SK-N-SH treated with all-trans-retinoic acid at 6 μM for 48 hours (cell line): Measurements from ENCODE around the gene HTT.

Source experiments
- ATAC-seq: fragments of 200-7000 bp; cut with Tn5 transposase; 3 replicates; pipeline ENCODE4 v1.9.1; 2020; ENCODE audit warnings: mild to moderate bottlenecking, moderate library complexity
- ARNTL ChIP-seq: fragments of 450-650 bp; formaldehyde crosslinking; IDR thresholded peaks from 2 replicates; pipeline ENCODE4 v1.5.0; 2020; ENCODE audit warnings: low read depth, mild to moderate bottlenecking, moderate library complexity, borderline replicate concordance
- BACH2 ChIP-seq: fragments of 250-450 bp; sonication (Bioruptor Pico); IDR thresholded peaks from 2 replicates; pipeline ENCODE4 v1.9.0; 2021; ENCODE audit warnings: mild to moderate bottlenecking, borderline replicate concordance
- ESRRG ChIP-seq: fragments of 250-450 bp; sonication (Bioruptor Pico); IDR thresholded peaks from 2 replicates; pipeline ENCODE4 v1.6.1; 2021; ENCODE audit warnings: mild to moderate bottlenecking
- GLIS3 ChIP-seq: fragments of 250-450 bp; sonication (Bioruptor Pico); IDR thresholded peaks from 2 replicates; pipeline ENCODE4 v1.5.0; 2020; ENCODE audit warnings: mild to moderate bottlenecking, moderate library complexity
- ISL1 ChIP-seq: fragments of 250-450 bp; sonication (Bioruptor Pico); IDR thresholded peaks from 2 replicates; pipeline ENCODE4 v2.1.2; 2022; ENCODE audit warnings: mild to moderate bottlenecking, moderate library complexity
- OSR1 ChIP-seq: fragments of 250-450 bp; sonication (Bioruptor Pico); IDR thresholded peaks from 2 replicates; pipeline ENCODE4 v1.8.0; 2022; ENCODE audit warnings: moderate library complexity, mild to moderate bottlenecking, inconsistent platforms
- PPARA ChIP-seq: fragments of 250-450 bp; sonication (Bioruptor Pico); IDR thresholded peaks from 2 replicates; pipeline ENCODE4 v1.5.0; 2020; ENCODE audit warnings: mild to moderate bottlenecking, borderline replicate concordance
- RARB ChIP-seq: fragments of 250-450 bp; sonication (Bioruptor Pico); IDR thresholded peaks from 2 replicates; pipeline ENCODE4 v1.8.0; 2021; ENCODE audit warnings: mild to moderate bottlenecking, moderate library complexity
- TCF4 ChIP-seq: fragments of 250-450 bp; sonication (Bioruptor Pico); IDR thresholded peaks from 2 replicates; pipeline ENCODE4 v1.8.0; 2021; ENCODE audit warnings: mild to moderate bottlenecking, moderate library complexity, borderline replicate concordance
- ZFP3 ChIP-seq: fragments of 250-450 bp; sonication (Bioruptor Pico); IDR thresholded peaks from 2 replicates; pipeline ENCODE4 v1.5.0; 2020; ENCODE audit warnings: mild to moderate bottlenecking, moderate library complexity
- ZFP30 ChIP-seq: fragments of 450-650 bp; formaldehyde crosslinking; IDR thresholded peaks from 2 replicates; pipeline ENCODE4 v1.5.0; 2022; ENCODE audit warnings: mild to moderate bottlenecking, moderate library complexity
- ZNF565 ChIP-seq: fragments of 450-650 bp; formaldehyde crosslinking; conservative IDR thresholded peaks from 2 replicates; pipeline ENCODE4 v1.5.0; 2020; ENCODE audit warnings: low read depth, mild to moderate bottlenecking, moderate library complexity
- ZNF70 ChIP-seq: fragments of 450-650 bp; formaldehyde crosslinking; IDR thresholded peaks from 2 replicates; pipeline ENCODE4 v1.5.0; 2020; ENCODE audit warnings: mild to moderate bottlenecking, moderate library complexity
- TF ChIP-seq, protein P1 (sequence below): fragments of 250-450 bp; sonication (Bioruptor Pico); IDR thresholded peaks from 2 replicates; pipeline ENCODE4 v1.5.0; 2020; ENCODE audit warnings: mild to moderate bottlenecking, moderate library complexity
- TF ChIP-seq, protein P2 (sequence below): fragments of 250-450 bp; sonication (Bioruptor Pico); IDR thresholded peaks from 2 replicates; pipeline ENCODE4 v1.8.0; 2021; ENCODE audit warnings: low read depth, mild to moderate bottlenecking, moderate library complexity, borderline replicate concordance
- TF ChIP-seq, protein P3 (sequence below): fragments of 250-450 bp; sonication (Bioruptor Pico); IDR thresholded peaks from 2 replicates; pipeline ENCODE4 v1.5.1; 2020; ENCODE audit warnings: low read depth, mild to moderate bottlenecking, moderate library complexity
- TF ChIP-seq, protein P4 (sequence below): fragments of 250-450 bp; sonication (Bioruptor Pico); IDR thresholded peaks from 2 replicates; pipeline ENCODE4 v1.8.0; 2020; ENCODE audit warnings: mild to moderate bottlenecking, moderate library complexity, borderline replicate concordance
- TF ChIP-seq, protein P5 (sequence below): fragments of 250-450 bp; sonication (Bioruptor Pico); IDR thresholded peaks from 2 replicates; pipeline ENCODE4 v1.5.1; 2021; ENCODE audit warnings: mild to moderate bottlenecking, moderate library complexity

HTT gene

DNA sequence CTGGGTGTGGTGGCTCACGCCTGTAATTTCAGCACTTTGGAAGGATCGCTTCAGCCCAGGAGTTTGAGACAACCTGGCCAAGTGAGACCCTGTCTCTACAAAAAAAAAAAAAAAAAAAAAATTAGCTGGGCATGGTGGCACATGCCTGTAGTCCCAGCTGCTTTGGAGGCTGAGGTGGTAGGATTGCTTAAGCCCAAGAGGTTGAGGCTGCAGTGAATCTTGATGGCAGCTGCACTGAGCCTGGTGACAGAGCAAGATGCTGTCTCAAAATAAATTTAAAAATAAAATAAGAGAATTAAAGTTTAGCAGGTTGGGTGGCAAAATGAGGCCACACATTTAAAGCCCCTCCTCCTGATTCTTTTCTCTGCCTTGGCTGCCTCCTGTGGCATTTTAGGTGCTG is 47.1 kb downstream of the HTT start (continued):
- TF ChIP-seq PPARA (CRISPR knock-in tag) (no peak), ZFP3 (CRISPR knock-in tag) (no peak), GLIS3 (CRISPR knock-in tag) (no peak)

DNA sequence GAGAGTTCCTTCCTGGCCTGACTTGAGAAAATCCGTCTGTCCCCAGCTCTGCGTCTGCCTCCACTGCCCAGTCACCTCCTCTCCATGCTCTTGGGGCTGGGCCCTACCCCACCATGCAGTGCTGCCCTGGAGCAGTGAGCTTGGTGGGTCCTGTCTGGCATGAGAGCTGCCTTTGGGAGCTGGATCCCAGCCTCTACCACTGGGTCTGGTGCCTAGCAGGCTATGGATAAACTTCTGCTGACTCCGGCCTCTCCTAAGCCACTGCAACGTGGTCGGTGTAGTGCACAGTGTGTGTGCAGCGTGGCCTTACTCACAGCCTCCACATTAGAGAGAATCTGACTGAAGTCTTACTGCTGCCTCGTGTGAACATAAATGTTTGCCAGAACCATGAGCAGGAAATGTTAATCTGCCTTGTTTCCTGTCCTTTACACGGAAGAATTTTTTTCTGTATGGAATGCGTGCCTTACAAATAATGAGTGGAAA is 47.6 kb downstream of the HTT start:
- TF ChIP-seq, protein P1, sequence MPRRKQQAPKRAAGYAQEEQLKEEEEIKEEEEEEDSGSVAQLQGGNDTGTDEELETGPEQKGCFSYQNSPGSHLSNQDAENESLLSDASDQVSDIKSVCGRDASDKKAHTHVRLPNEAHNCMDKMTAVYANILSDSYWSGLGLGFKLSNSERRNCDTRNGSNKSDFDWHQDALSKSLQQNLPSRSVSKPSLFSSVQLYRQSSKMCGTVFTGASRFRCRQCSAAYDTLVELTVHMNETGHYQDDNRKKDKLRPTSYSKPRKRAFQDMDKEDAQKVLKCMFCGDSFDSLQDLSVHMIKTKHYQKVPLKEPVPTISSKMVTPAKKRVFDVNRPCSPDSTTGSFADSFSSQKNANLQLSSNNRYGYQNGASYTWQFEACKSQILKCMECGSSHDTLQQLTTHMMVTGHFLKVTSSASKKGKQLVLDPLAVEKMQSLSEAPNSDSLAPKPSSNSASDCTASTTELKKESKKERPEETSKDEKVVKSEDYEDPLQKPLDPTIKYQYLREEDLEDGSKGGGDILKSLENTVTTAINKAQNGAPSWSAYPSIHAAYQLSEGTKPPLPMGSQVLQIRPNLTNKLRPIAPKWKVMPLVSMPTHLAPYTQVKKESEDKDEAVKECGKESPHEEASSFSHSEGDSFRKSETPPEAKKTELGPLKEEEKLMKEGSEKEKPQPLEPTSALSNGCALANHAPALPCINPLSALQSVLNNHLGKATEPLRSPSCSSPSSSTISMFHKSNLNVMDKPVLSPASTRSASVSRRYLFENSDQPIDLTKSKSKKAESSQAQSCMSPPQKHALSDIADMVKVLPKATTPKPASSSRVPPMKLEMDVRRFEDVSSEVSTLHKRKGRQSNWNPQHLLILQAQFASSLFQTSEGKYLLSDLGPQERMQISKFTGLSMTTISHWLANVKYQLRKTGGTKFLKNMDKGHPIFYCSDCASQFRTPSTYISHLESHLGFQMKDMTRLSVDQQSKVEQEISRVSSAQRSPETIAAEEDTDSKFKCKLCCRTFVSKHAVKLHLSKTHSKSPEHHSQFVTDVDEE: no peak
- TF ChIP-seq ISL1 (no peak), PPARA (CRISPR knock-in tag) (no peak), TCF4 (CRISPR knock-in tag) (no peak), ARNTL (CRISPR knock-in tag) (no peak), RARB (CRISPR knock-in tag) (no peak), ZFP30 (no peak), ZNF565 (CRISPR knock-in tag) (no peak), ESRRG (no peak), ZNF70 (CRISPR knock-in tag) (no peak), BACH2 (CRISPR knock-in tag) (no peak), GLIS3 (CRISPR knock-in tag) (no peak), OSR1 (CRISPR knock-in tag) (no peak)
- TF ChIP-seq, protein P2, sequence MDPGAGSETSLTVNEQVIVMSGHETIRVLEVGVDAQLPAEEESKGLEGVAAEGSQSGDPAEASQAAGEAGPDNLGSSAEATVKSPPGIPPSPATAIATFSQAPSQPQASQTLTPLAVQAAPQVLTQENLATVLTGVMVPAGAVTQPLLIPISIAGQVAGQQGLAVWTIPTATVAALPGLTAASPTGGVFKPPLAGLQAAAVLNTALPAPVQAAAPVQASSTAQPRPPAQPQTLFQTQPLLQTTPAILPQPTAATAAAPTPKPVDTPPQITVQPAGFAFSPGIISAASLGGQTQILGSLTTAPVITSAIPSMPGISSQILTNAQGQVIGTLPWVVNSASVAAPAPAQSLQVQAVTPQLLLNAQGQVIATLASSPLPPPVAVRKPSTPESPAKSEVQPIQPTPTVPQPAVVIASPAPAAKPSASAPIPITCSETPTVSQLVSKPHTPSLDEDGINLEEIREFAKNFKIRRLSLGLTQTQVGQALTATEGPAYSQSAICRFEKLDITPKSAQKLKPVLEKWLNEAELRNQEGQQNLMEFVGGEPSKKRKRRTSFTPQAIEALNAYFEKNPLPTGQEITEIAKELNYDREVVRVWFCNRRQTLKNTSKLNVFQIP (CRISPR knock-in tag): no peak
- TF ChIP-seq, protein P3, sequence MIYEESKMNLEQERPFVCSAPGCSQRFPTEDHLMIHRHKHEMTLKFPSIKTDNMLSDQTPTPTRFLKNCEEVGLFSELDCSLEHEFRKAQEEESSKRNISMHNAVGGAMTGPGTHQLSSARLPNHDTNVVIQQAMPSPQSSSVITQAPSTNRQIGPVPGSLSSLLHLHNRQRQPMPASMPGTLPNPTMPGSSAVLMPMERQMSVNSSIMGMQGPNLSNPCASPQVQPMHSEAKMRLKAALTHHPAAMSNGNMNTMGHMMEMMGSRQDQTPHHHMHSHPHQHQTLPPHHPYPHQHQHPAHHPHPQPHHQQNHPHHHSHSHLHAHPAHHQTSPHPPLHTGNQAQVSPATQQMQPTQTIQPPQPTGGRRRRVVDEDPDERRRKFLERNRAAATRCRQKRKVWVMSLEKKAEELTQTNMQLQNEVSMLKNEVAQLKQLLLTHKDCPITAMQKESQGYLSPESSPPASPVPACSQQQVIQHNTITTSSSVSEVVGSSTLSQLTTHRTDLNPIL (CRISPR knock-in tag): no peak
- TF ChIP-seq, protein P4, sequence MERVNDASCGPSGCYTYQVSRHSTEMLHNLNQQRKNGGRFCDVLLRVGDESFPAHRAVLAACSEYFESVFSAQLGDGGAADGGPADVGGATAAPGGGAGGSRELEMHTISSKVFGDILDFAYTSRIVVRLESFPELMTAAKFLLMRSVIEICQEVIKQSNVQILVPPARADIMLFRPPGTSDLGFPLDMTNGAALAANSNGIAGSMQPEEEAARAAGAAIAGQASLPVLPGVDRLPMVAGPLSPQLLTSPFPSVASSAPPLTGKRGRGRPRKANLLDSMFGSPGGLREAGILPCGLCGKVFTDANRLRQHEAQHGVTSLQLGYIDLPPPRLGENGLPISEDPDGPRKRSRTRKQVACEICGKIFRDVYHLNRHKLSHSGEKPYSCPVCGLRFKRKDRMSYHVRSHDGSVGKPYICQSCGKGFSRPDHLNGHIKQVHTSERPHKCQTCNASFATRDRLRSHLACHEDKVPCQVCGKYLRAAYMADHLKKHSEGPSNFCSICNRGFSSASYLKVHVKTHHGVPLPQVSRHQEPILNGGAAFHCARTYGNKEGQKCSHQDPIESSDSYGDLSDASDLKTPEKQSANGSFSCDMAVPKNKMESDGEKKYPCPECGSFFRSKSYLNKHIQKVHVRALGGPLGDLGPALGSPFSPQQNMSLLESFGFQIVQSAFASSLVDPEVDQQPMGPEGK (CRISPR knock-in tag): no peak
- TF ChIP-seq, protein P5, sequence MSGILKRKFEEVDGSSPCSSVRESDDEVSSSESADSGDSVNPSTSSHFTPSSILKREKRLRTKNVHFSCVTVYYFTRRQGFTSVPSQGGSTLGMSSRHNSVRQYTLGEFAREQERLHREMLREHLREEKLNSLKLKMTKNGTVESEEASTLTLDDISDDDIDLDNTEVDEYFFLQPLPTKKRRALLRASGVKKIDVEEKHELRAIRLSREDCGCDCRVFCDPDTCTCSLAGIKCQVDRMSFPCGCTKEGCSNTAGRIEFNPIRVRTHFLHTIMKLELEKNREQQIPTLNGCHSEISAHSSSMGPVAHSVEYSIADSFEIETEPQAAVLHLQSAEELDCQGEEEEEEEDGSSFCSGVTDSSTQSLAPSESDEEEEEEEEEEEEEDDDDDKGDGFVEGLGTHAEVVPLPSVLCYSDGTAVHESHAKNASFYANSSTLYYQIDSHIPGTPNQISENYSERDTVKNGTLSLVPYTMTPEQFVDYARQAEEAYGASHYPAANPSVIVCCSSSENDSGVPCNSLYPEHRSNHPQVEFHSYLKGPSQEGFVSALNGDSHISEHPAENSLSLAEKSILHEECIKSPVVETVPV (CRISPR knock-in tag): no peak
- TF ChIP-seq, all 23 proteins: peak for 0
- peak; percentile 63 for ATAC-seq

DNA sequence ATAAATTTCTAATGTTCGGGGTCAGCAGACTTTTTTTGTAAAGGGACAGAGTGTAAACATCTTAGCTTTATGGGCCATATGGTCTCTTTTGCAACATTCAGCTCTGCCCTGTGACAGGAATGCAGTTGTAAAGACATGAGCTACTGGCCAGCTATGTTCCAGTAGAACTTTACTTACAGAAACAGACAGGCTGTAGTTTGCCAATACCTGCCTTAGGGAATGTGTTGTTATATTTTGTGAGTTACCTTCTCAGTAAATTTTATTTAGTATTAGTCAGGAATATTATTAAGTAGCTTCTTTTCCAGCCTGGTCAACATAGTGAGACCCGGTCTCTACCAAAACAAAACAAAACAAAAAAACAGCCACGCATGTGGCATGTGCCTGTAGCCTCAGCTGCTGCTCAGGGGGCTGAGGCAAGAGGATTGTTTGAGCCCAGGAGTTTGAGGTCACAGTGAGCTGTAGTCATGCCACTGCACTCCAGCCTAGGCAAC is 48.7 kb downstream of the HTT start:
- ATAC-seq: peak; percentile 63
- TF ChIP-seq ISL1: 0 out of 2 replicates have a peak, but pooled peaks have one; percentile 17
- TF ChIP-seq ZNF565 (CRISPR knock-in tag): no peak

DNA sequence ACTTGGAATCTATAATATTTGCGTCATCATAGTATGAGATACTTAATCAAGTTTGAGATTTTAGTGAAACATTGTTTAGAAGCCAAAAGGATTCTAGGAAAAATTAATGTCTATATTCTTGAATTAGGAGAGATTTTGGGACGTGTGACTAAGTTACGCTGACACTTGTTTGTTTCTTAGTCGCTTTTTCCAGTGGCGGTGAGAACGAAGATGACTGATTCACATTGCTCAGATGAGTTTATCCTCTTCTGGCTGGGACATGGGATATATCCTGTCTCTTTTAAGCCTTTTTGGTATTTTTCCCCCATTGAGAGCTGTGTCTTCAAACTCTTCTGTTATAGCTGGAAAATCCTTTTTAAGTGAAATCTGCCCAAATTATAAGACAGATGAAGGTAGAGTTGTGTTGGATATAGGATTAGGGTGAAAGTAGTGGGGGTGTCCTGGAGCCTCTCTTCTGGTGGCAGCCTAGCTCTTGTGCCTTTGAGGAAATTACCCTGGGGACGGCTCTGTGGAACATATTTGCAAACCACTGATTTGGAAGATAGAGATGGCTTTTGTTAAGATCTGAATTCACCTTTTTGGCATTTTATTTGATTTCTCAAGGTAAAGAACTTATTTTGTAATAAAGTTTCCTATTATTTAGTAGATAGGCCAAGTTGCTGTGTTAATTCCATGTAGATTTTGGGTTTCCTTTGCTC is 49.7 kb downstream of the HTT start:
- ATAC-seq: no peak
- TF ChIP-seq, protein P5 (CRISPR knock-in tag): no peak
- TF ChIP-seq, protein P3 (CRISPR knock-in tag): no peak
- no peak for TF ChIP-seq ZFP3 (CRISPR knock-in tag)
- TF ChIP-seq ESRRG: no peak
- no peak for TF ChIP-seq RARB (CRISPR knock-in tag)
- TF ChIP-seq, protein P1: no peak
- no peak for TF ChIP-seq ISL1
